Measurements from ENCODE around the gene SULT1A2.
A peak's percentile ranks its signal among the peaks of the same experiment; 100 is the strongest.

Gene SULT1A2

DNA sequence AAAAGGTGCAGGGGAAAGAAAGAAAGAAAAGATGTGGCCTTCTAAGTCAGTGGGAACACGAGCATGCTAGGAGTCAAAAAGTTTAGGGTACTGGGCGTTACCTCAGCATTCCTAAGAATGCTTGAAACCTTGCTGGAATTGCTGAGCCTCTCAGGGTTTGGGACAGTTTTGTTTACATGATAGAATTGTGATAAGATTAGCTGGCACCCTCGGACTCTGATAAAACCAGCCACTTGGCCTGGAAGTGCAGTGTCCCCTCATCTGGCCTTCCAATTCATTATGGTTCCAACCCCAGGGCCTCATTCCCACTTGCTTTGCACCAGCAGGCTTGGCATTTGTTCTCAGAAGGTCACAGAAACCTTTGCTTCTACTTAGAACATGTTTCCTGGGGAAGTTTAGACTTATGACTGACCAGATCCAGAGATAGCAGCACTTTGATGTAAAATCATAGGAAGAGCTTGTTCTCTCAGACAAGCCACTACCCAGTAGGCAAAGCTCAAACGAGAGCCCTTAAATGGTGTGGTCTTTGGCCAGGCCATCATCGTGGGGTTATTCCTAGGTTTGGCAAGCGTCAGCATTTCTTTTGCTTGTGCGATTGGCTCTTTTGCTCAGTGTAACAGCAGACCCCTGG, 35.2 kb downstream of the SULT1A2 start:
- no peak for TF ChIP-seq CTCF (IDR thresholded peaks at IDR 0.05; ENCODE audit: insufficient read depth, missing control alignments)
- FAIRE-seq = no peak
- no peak for DNase-seq (ENCODE audit: insufficient read length, low spot score)

GRCh38 chr16:28558456-28558855, 38.4 kb downstream of the SULT1A2 start:
- no peak for FAIRE-seq
- no peak for DNase-seq (ENCODE audit: insufficient read length, low spot score)
- no peak for TF ChIP-seq CTCF (IDR thresholded peaks at IDR 0.05; ENCODE audit: insufficient read depth, missing control alignments)

GRCh38 chr16:28556914-28557320, 39.9 kb downstream of the SULT1A2 start:
- no peak for DNase-seq (ENCODE audit: insufficient read length, low spot score)
- no peak for FAIRE-seq
- TF ChIP-seq CTCF (IDR thresholded peaks at IDR 0.05; ENCODE audit: insufficient read depth, missing control alignments) = no peak

DNA sequence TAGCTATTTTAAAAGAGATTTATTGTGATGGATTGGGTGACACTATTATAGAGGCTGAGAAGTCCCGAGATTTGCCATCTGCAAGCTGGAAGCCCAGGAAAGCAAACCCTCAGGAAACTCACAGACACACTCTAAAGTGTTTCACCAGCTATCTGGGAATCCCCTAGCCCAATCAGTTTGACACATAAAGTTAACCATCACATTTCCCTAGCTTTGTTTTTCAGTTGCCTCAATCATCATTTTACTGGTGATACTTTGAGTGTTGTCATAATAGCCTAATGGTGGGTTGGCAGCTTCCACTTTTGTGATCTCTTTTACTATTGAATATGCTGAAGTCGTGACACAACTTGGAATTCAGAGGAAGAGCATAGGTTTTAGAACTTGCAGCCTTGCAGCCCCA, 41.3 kb downstream of the SULT1A2 start:
- TF ChIP-seq CTCF (IDR thresholded peaks at IDR 0.05; ENCODE audit: insufficient read depth, missing control alignments) = no peak
- no peak for FAIRE-seq

DNA sequence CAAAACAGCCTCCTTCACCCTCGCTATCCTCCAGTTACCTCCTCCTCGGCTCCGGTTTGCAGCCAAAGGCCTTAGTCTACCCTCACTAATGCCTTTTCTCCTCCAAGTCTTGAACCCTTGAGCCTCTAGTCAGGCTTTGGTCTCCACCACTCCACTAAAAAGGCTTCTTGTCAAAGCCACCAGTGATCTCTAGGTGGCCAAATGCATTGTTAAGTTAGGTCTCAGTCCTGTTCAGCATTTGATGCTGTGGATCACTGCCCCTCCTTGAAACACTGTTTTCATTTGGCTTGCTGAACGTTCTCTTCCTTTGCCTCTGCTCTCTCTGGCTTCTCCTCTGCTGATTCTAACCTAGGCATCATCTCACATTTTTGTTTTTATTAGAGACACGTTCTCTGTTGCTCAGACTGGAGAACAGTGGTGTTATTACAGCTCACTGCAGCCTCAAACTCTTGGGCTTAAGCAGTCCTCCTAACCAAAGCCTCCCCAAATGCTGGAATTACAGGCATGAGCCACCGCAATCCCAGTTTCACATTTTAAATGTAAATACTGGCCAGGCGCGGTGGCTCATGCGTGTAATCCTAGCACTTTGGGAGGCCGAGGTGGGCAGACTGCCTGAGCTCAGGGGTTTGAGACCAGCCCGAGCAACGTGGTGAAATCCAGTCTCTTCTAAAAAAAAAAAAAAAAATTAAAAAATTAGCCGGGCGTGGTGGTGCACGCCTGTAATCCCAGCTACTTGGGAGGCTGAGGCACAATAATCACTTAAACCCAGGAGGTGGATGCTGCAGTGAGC, 42.0 kb downstream of the SULT1A2 start:
- TF ChIP-seq CTCF (IDR thresholded peaks at IDR 0.05; ENCODE audit: insufficient read depth, missing control alignments) = no peak
- DNase-seq (ENCODE audit: insufficient read length, low spot score) = no peak
- FAIRE-seq = no peak

More for the DNA sequence above, 41.3 kb downstream of the SULT1A2 start:
- no peak for DNase-seq (ENCODE audit: insufficient read length, low spot score)

- peak; percentile 12 for TF ChIP-seq CTCF (IDR thresholded peaks at IDR 0.05; ENCODE audit: insufficient read depth, missing control alignments)
- DNase-seq (ENCODE audit: insufficient read length, low spot score) = peak; percentile 68
- FAIRE-seq = no peak
Measured at GRCh38 chr16:28553776-28554633, 42.8 kb downstream of the SULT1A2 start, which contains the start of gene SGF29. Gene SGF29 (plus strand): TSS chr16:28553920. CDS start chr16:28581070, 27,150 bp downstream.
